GM19452 (cell line): ENCODE measurements around the gene KDM1A.
"Not testable (repeated sequence)": the region's sequence is repeated elsewhere in the genome, so short reads cannot be mapped to it uniquely, and the experiment has no call there.

Experiments used
- ATAC-seq: cut with Tn5 transposase; IDR thresholded peaks from one replicate; pipeline ENCODE4 v1.9.1; 2021; ENCODE audit not compliant: unreplicated experiment

Gene KDM1A

DNA sequence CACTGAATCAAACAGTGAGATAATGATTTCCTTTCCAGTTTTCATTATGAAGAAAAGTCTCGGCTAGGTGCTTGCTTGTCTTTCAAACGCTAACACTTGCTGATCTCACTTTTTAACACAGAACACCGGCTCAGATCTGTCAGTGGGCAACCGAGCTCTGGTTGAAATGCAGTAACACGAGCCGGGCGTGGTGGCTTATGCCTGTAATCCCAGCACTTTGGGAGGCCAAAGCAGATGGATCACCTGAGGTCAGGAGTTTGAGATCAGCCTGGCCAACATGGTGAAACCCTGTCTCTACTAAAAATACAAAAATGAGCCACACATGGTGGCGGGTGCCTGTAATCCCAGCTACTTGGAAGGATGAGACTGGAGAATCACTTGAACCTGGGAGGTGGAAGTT, 9.2 kb upstream of the KDM1A start:
- ATAC-seq, result not testable (repeated sequence)

DNA sequence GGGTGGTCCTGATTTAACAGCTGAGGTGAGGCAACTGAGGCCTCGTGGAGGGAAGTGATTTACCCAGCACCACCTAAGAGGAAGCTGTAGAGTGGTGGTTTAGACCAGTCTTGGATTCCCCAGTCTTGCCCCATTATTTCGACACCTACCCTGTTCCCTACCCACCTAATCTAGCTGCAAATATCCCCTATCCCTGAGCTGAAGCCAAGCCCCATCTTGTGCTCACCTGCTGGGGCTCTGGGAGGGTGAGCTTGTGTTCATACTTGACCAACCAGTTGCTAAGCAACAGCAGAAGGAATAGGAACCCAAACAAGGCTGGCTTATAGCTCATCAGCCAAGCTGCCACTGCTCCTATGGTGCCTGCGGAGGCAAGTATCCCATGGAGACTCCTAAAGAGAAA, 5.6 kb upstream of the KDM1A start:
- ATAC-seq, result no peak

- ATAC-seq, result no peak
These were observed 591 bp upstream of the KDM1A start for GRCh38 chr1:23018661-23019093.

GRCh38 chr1:23019863-23020625, 776 bp downstream of the KDM1A start:
- peak; percentile 16 for ATAC-seq

- no peak for ATAC-seq
These were observed 1.6 kb downstream of the KDM1A start for GRCh38 chr1:23020706-23021405.

GRCh38 chr1:23021834-23022233, 2.6 kb downstream of the KDM1A start:
- ATAC-seq, result no peak

DNA sequence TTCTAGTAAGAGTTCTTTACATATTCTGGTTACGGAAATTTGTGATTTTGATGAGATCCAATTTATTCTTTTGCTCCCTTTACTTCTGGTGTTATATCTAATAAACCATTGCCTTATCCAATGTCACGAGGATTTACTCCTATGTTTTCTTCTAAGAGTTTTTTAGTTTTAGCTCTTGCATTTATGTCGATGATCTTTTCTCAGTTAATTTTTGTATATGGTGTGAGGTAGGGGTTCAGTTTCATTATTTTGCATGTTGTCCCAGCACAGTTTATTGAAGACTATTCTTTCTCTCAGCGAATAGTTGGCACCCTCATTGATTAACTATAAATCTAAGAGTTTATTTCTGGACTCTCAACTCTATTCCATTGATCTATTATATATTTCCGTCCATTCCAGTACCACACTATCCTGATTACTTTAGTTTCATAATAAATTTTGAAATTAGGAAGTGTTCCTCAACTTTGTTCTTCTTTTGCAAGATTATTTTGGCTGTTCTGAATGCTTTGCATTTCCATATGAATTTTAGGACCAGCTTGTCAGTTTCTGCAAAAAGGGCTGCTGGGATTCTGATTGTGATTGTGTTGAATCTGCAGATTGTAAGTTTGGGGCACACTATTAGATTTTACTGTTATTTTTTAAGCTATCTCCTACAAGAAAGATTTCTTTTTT, 4.0 kb downstream of the KDM1A start:
- no peak for ATAC-seq

GRCh38 chr1:23026568-23026967, 7.3 kb downstream of the KDM1A start:
- ATAC-seq, result no peak

DNA sequence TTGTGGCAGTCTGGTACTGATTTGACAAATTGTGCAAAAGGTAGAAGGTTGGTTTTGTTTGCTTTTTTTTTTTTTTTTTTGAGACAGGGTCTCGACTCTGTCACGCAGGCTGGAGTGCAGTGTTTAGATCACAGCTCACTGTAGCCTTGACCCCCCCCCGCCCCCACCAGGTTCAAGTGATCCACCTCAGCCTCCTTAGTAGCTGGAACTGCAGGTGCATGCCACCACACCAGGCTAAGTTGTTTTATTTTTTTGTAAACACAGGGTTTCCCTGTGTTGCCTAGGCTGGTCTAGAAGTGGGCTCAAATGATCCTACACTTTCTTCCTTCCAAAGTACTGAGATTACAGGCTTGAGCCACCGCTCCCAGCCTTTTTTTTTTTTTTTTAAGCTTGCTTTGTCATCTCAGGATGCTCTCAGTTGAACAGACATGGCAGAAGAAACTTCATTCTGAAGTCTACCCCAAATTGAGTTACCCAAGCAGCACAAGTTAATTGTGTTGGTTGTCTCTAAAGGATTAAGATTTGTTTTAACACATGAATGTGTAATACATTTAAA, 8.2 kb downstream of the KDM1A start:
- ATAC-seq, result no peak

GRCh38 chr1:23029337-23029736, 10.1 kb downstream of the KDM1A start:
- no peak for ATAC-seq

DNA sequence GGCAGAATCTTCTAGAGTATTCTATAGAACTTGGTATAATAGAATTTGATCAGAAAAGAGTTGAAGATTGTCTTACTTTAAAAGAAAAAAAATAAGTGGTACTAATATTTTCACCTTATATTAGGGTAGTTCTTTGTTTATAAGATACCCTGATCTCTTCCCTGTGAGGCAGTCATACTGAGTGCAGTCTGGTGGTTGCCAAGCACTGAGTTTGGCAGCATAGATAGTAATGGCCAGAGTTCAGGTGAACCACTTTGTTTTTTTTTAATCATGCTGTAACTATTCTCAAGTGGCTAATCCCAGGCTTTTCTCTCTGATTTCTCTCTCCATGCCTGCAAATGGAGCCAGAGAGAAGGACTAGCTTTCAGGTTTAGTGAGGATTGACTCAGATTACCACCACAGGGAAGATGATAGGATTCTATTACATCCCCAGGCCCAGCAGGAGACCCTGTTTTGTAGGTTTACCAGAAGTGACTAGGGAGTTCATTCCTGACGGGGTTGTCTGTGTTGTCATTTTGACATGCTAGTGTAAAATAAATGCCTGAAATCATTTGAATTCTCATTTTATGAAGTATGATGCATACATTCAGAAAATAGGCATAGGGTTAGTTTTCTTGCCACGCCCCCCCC, 16.7 kb downstream of the KDM1A start:
- no peak for ATAC-seq

DNA sequence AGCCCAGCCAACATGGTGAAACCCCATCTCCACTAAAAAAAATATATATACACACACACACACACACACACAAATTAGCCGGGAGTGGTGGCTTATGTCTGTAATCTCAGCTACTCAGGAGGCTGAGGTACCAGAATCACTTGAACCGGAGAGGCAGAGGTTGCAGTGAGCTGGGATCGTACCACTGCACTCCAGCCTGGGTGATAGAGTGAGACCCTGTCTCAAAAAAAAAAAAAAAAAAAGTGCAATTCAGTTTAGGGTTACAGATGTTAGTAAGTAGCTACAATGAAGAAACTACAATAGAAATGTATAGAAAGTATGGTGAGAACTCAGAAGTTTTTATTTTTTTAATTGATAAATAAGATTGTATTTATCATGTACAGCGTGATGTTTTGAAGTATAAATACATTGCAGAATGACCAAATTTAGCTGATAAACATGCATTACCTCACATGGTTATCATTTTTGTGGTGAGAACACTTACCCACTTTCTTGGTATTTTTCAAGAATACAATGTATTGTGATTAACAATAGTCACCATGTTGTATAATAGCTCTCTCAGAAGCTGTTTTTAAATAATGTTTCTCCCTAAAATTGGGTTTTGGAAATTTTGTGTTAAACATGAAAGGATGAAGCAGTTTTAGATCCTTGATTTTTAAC, 17.9 kb downstream of the KDM1A start:
- ATAC-seq, result no peak

- ATAC-seq, result no peak
These were observed 20.1 kb downstream of the KDM1A start for GRCh38 chr1:23039308-23039826.

- ATAC-seq, result no peak
These were observed 21.2 kb downstream of the KDM1A start for GRCh38 chr1:23040509-23040908.

GRCh38 chr1:23044035-23044434, 24.8 kb downstream of the KDM1A start:
- no peak for ATAC-seq

DNA sequence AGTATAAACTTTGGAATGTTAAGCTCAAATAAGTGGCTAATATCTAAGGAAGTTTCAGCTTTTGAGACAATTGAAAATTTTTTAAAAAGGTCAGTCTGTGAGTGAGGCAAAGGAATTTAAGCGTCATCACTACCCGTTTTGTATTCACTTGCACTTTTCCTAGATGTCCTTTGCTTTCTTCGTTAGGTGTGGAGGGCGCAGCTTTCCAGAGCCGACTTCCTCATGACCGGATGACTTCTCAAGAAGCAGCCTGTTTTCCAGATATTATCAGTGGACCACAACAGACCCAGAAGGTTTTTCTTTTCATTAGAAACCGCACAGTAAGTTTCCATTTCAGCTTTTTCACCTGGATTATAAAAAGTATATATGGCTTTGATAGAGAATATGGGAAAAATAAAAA, 30.9 kb downstream of the KDM1A start:
- no peak for ATAC-seq

DNA sequence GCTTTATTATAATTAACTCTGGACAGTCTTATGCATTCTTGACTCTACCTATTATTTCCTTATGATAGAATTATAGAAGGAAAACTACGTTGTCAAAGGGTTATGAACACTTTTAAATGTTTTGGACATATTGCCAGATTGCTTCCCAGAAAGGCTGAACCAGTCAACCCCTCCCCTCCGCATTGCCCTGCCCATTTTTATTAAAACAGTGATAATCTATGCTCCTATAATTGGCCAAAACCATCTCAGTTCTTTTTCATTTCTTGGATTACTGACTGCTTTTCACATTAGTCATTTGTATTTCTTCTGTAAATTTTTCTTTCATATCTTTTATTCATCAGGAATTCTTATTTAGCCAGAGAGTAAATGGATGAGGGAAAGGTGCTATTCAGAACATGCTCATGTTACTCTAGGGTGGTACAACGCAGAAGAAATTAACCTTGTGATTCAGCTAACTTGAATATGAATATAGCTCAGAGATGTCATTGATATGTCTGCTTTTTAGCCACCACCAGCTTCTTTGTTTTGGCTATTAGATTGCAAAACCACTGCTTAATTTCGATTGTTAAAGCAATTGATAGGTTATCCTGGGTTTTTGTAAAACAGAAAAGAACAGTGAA, 32.1 kb downstream of the KDM1A start:
- ATAC-seq, result no peak

- no peak for ATAC-seq
These were observed 38.0 kb downstream of the KDM1A start for GRCh38 chr1:23057301-23057700.

DNA sequence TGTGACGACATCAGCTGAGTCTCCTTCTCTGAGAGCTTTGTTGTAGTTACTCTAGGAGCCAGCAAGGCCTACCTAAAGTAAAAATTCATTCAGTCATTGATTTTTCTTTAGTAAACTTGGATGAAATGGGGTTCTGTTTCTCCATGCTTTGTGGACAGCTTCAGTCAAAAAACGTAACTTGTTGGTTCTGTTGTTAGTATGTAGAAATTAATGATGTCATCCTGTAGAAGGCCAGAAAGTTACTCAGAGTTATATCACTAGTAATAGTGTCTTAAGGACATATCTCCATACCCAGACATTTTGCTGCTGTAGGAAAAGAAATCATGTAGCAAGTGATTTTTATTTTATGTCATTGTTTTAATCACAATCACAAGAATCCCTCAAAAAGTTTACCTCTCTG, 43.0 kb downstream of the KDM1A start:
- ATAC-seq, result no peak

DNA sequence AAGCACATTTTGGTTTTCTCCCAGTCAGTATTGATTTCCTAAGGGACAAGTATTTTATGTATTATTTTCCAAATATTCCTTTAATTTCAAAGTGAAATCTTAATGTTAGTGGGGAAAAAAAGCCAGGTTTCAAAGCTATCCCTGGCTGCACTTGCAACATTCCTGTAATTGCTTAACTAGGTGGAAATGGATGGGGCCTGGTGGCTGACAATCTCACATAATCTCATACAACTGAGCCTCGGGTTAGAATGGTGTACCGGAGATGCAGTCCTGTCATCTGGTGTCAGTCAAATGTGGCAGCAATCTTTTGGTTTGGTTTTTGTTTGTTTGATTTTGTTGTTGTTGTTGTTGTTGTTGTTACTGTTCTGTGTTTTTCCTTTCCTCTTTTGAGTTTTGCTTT, 46.1 kb downstream of the KDM1A start:
- ATAC-seq, result no peak
